Measurements from ENCODE around the gene HOXC10. TPM values are rescaled to one million over a fixed set of nuclear protein-coding genes. Genes with fewer than 3 reads are reported as not detected.

Gene HOXC10
- total and polyA plus RNA-seq, 2 of the 8 experiments (the other 6 are each of a cell fraction or from before 2014, with no cell fraction given), result not detected

DNA sequence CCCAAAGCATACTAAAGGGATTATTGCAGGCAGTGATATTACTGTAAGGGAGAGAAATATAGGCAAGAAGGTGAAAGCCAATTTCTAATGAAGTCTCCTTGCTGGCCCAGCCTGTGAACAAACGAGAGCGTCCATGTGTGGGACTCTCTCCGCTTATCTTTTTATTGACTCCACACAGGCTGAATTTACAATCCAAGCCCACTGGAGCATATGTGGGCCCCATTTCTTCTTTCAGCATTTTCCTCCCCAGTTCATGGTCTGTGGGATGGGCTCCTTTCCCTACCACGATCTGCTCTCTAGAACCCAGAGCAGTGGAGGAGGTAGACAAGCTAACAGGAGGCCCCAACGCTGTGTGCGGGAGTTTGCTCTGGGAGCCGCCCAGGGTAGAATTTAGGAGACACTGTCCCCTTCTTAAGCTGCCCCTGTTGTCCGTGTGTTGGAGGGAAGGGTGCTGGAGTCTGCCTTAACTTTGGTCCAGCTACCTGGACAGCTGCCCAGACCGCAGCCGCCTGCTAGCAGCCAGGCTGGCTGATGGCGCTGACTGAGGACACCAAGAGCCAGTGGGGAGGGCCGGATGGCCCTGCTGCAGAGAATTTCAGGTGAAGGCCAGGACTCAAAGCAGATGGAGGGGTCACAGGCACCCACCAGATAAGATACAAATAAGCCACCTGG, 15.2 kb upstream of the HOXC10 start:
- Histone ChIP-seq H3K9ac (replicated peaks in 1 of 4; ENCODE audit: extremely low read depth in 1 of 4, low read depth in 3 of 4, low read length in 3 of 4) (no peak overlapping the region), H3K79me1 (ENCODE audit: low read depth, low read length) (no peaks in the 10 kb centered on the region), H3K56ac (replicated peaks; ENCODE audit: insufficient read length, low read depth, low read length) (no peak overlapping the region), H3K27me3 (replicated peaks in 1 of 4; ENCODE audit: control insufficient read depth in 3 of 4, extremely low read depth in 1 of 4, insufficient read depth in 3 of 4, low read length in 3 of 4) (peaks cover 99 to 100% (median 100%) of the 10 kb centered on the region in 4 experiments), H3K9me3 (ENCODE audit: insufficient read depth in 2 of 2, low read depth in 1 of 2, low read length in 1 of 2) (0 out of 4 replicates have a peak, but pooled peaks cover 0 to 2% of the 10 kb centered on the region in 2 experiments), H3K27ac (ENCODE audit: low read depth, low read length) (no peak overlapping the region), H4K20me1 (replicated peaks in 1 of 2; ENCODE audit: control insufficient read depth in 1 of 2, insufficient read depth in 2 of 2, low read length in 2 of 2) (peaks cover 15 to 36% of the 10 kb centered on the region in 2 experiments), H2BK15ac (ENCODE audit: low read length) (no peak overlapping the region), H2AFZ (ENCODE audit: low read length) (no peak overlapping the region), H3K14ac (ENCODE audit: insufficient read length) (no peak overlapping the region), H3K4me2 (ENCODE audit: insufficient read depth in 1 of 2, low read depth in 2 of 2, low read length in 2 of 2) (no peak overlapping the region), H4K91ac (replicated peaks; ENCODE audit: insufficient read length, low read length) (no peak overlapping the region), H3K18ac (ENCODE audit: extremely low read depth, low read length) (no peak overlapping the region), H3K4ac (replicated peaks; ENCODE audit: insufficient read length, low read depth, low read length) (no peak overlapping the region), H3K4me1 (replicated peaks in 1 of 4; ENCODE audit: control insufficient read depth in 3 of 4, insufficient read depth in 4 of 4, low read length in 3 of 4) (peaks cover 0 to 8% (median 4%) of the 10 kb centered on the region in 4 experiments; a peak in 5 of 7 replicates), H3K4me3 (ENCODE audit: extremely low read depth in 1 of 4, insufficient read depth in 2 of 4, low read depth in 3 of 4, low read length in 4 of 4) (no peak overlapping the region), H4K5ac (ENCODE audit: insufficient read length, low read depth, low read length) (no peak overlapping the region), H3K79me2 (ENCODE audit: control insufficient read depth in 1 of 2, insufficient read depth in 2 of 2, low read length in 2 of 2) (no peaks in the 10 kb centered on the region), H2BK12ac (ENCODE audit: low read depth, low read length) (0 out of 2 replicates have a peak overlapping the region, but pooled peaks have one; percentile 27), H2BK120ac (replicated peaks; ENCODE audit: low read depth, low read length) (no peak overlapping the region), H2AK5ac (ENCODE audit: low read depth, low read length) (no peak overlapping the region), H2BK5ac (ENCODE audit: low read depth, low read length) (no peak overlapping the region), H3K23me2 (ENCODE audit: low read depth, low read length) (0 out of 2 replicates have a peak, but pooled peaks cover 1% of the 10 kb centered on the region), H4K8ac (ENCODE audit: extremely low read depth, insufficient read depth, low read length) (no peak overlapping the region), H3K23ac (ENCODE audit: insufficient read length) (no peak overlapping the region), H2BK20ac (ENCODE audit: low read length) (no peak overlapping the region), H3K36me3 (ENCODE audit: control insufficient read depth in 2 of 4, insufficient read depth in 4 of 4, low read length in 3 of 4) (peaks cover 0 to 3% (median 0%) of the 10 kb centered on the region in 4 experiments; a peak in 2 of 8 replicates)
- CTCF ChIA-PET (ENCODE audit: partially characterized antibody), result interaction anchor here (0.6 to 2.4 kb wide), 10 partner anchors 15 to 217 kb away, joined by 3 to 8 read pairs (median 3); partner anchors contain the start of genes CISTR, HOXC10 and HOXC5
- 35% methylated on average over 12 of the region's 12 CpGs; no CpG with 5 or more reads in 1 of the 2 experiments for WGBS, 2 experiments (ENCODE audit: extremely low coverage in 1 of 2, insufficient coverage in 1 of 2, insufficient read length in 1 of 2, insufficient replicate concordance in 2 of 2, low coverage in 1 of 2, low lambda C conversion rate in 2 of 2, missing lambda C conversion rate in 1 of 2)
- POLR2A ChIA-PET (ENCODE audit: partially characterized antibody), result interaction anchor here (1.1 kb wide), 2 partner anchors 16 to 44 kb away, joined by 3 read pairs; no protein-coding TSS in a partner anchor
- FAIRE-seq (no peak), DNase-seq (ENCODE audit: low read depth in 1 of 2, low spot score in 2 of 2) (no peak)
- peak; percentile 91 for TF ChIP-seq SUZ12 (IDR thresholded peaks at IDR 0.05; ENCODE audit: low read length)
- TF ChIP-seq KDM1A (IDR thresholded peaks at IDR 0.05; ENCODE audit: borderline replicate concordance, low read length), result no peak
- no peak for TF ChIP-seq BRCA1 (IDR thresholded peaks at IDR 0.05; ENCODE audit: low read depth, low read length)
- no peak for TF ChIP-seq BACH1 (IDR thresholded peaks at IDR 0.05; ENCODE audit: low read length)
- peak; percentile 81 for TF ChIP-seq EZH2 (IDR thresholded peaks at IDR 0.05; ENCODE audit: low read depth, low read length, severe bottlenecking)
- no peak for TF ChIP-seq USF2 (IDR thresholded peaks at IDR 0.05; ENCODE audit: low read length)
- TF ChIP-seq GTF2F1 (IDR thresholded peaks at IDR 0.05; ENCODE audit: borderline replicate concordance, low read depth, low read length), result no peak
- no peak for TF ChIP-seq SP4 (IDR thresholded peaks at IDR 0.05; ENCODE audit: low read length)
- TF ChIP-seq TBP (IDR thresholded peaks at IDR 0.05; ENCODE audit: low read depth, low read length), result no peak
- TF ChIP-seq SP1 (IDR thresholded peaks at IDR 0.05; ENCODE audit: low read depth, low read length), result no peak
